Measurements from ENCODE around the gene PBX4. TPM values are rescaled to one million over a fixed set of nuclear protein-coding genes. Genes with fewer than 3 reads are reported as not detected.

PBX4 gene
- polyA plus RNA-seq, 1 experiment: 1.9 TPM

DNA sequence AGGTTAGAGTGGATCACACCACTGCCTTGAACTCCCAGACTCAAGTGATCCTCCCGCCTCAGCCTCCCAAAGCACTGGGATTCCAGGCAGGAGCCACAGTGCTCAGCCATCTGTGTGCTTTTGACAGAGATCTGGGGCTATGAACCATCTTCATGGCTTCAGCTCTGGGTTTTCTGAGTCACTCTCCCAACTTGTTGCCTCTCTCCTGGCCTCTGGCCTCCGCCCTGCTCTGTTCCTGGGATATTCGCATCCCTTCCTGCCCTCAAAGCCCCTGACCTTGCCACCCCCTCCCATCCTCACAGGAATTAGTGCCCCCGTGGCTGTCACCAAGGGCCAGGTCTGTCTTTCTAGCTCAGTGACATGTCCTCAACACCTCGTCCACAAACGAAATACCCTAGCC is 30.7 kb upstream of the PBX4 start:
- TF ChIP-seq, protein P1, sequence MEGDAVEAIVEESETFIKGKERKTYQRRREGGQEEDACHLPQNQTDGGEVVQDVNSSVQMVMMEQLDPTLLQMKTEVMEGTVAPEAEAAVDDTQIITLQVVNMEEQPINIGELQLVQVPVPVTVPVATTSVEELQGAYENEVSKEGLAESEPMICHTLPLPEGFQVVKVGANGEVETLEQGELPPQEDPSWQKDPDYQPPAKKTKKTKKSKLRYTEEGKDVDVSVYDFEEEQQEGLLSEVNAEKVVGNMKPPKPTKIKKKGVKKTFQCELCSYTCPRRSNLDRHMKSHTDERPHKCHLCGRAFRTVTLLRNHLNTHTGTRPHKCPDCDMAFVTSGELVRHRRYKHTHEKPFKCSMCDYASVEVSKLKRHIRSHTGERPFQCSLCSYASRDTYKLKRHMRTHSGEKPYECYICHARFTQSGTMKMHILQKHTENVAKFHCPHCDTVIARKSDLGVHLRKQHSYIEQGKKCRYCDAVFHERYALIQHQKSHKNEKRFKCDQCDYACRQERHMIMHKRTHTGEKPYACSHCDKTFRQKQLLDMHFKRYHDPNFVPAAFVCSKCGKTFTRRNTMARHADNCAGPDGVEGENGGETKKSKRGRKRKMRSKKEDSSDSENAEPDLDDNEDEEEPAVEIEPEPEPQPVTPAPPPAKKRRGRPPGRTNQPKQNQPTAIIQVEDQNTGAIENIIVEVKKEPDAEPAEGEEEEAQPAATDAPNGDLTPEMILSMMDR (IDR thresholded peaks at IDR 0.05; ENCODE audit: insufficient read depth, low read depth, low read length): no peak
- H3K27me3 ChIP-seq (ENCODE audit: control insufficient read depth, insufficient read depth, low read length): no peaks in the 10 kb centered on the region
- ChIA-PET POLR2A (no interaction called here), CTCF (interaction anchor here (2.4 kb wide), 1 partner anchor 117 kb away, joined by 17 read pairs; no protein-coding TSS in a partner anchor)
- no peak for DNase-seq (ENCODE audit: low read depth)
- no peak overlapping the region for H3K4me3 ChIP-seq (ENCODE audit: low read depth, low read length)
- peaks cover 56% of the 10 kb centered on the region for H3K36me3 ChIP-seq (ENCODE audit: control insufficient read depth, insufficient read depth, low read length)

DNA sequence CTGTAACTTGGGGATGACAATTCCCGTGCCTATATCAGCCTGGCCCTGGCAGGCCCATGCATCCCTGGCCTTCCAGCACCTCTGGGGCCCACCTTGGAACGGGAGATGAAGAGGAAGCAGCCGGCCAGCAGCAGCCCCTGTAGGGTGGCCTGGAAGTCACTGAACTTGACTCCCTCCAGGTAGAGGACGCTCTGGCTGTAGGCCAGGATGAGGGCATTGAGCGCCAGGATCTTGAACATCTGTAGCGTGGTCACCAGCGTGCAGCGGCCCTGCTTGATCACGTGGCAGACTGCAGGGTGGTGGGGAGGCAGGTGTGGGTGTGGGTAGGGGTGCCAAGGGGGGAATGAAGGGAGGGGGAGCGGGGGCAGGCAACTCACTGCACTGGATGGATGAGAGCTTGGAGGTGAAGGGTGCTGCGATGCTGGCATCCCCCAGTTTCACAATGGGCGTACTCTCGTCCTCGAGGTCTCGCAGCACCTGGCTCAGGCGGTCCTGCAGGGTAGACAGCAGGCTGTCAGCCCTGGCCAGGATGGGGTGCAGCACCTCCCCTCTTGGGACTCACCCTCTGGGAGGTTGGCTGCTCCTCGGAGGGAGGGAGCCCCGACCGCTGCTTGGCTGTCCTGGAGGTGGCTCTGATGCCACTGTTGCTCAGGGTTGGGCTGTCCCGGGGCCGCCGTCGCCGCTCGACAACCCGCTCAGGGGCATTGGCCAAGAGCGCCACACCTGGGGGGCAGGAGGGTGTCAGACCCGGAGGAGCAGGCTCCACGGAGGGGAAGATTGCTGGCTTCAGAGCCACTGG is 28.7 kb upstream of the PBX4 start:
- ChIA-PET POLR2A (no interaction called here), CTCF (interaction anchor here (1.4 kb wide), 1 partner anchor 115 kb away, joined by 5 read pairs; no protein-coding TSS in a partner anchor)
- Histone ChIP-seq H3K36me3 (ENCODE audit: control insufficient read depth, insufficient read depth, low read length) (peaks cover 43% of the 10 kb centered on the region), H3K27me3 (ENCODE audit: control insufficient read depth, insufficient read depth, low read length) (no peaks in the 10 kb centered on the region), H3K4me3 (ENCODE audit: low read depth, low read length) (no peak overlapping the region)
- DNase-seq (ENCODE audit: low read depth): no peak
- TF ChIP-seq, protein P1 (IDR thresholded peaks at IDR 0.05; ENCODE audit: insufficient read depth, low read depth, low read length): no peak

DNA sequence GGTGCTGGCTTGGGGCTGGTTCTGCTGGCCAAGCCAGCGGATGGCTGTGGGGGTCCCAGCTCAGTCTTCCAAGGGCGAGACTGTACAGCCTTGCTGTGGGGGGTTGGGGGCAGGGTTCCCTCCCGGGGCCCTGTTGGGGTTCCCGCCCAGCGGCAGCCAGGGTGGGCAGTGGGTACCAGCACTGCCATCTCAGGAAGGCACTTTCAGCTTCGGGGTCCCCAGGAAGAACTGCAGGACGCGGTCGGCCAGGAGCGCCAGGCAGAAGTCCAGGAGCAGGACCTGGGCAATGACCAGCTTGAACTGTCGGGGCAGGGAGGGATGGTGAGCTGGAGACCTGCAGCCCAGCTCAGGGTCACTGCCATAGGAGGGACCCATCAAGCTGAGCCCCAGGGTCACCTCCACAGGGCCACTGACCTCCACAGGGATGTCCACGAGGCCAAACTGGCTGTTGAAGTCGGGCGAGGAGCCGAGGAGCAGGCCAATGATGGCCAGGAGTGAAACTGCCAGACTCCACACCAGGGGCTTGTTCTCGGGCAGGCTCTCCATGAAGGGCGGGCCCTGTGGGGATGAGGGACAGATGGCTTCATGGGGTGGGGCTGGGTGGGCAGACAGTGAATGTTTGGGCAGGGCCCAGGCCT is 26.9 kb upstream of the PBX4 start:
- TF ChIP-seq, protein P1 (IDR thresholded peaks at IDR 0.05; ENCODE audit: insufficient read depth, low read depth, low read length): no peak
- H3K27me3 ChIP-seq (ENCODE audit: control insufficient read depth, insufficient read depth, low read length): no peaks in the 10 kb centered on the region
- DNase-seq (ENCODE audit: low read depth): no peak
- H3K4me3 ChIP-seq (ENCODE audit: low read depth, low read length): no peak overlapping the region
- CTCF ChIA-PET: interaction anchor here (0.6 to 3.2 kb wide), 5 partner anchors 9 to 137 kb away, joined by 3 to 83 read pairs (median 6); partner anchors contain the start of gene YJEFN3
- peaks cover 26% of the 10 kb centered on the region for H3K36me3 ChIP-seq (ENCODE audit: control insufficient read depth, insufficient read depth, low read length)
- POLR2A ChIA-PET: no interaction called here

DNA sequence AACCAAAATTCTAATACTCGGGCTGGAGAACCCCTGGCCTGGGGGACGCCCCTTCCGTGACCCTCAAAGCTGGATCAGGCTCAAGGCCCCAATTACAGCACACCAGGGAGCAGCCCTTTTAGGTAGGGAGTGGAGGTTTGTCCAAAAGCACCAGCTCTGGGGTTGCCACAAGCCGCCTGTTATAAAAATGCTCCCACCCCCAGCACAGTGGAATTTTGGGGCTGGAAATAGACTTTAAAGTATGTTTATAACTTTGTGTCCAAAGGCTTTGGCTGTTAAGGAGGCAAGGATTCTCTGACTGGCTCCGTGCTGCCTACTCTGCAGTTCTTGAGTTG is 25.5 kb upstream of the PBX4 start:
- ChIA-PET CTCF (interaction anchor here (0.6 to 3.2 kb wide), 23 partner anchors 8 to 315 kb away, joined by 3 to 83 read pairs (median 4); partner anchors contain the start of genes CILP2, NDUFA13 and YJEFN3), POLR2A (no interaction called here)
- H3K27me3 ChIP-seq (ENCODE audit: control insufficient read depth, insufficient read depth, low read length): no peaks in the 10 kb centered on the region
- H3K4me3 ChIP-seq (ENCODE audit: low read depth, low read length): no peak overlapping the region
- peaks cover 22% of the 10 kb centered on the region for H3K36me3 ChIP-seq (ENCODE audit: control insufficient read depth, insufficient read depth, low read length)
- TF ChIP-seq, protein P1 (IDR thresholded peaks at IDR 0.05; ENCODE audit: insufficient read depth, low read depth, low read length): no peak
- DNase-seq (ENCODE audit: low read depth): no peak

All from BJ (cell line).